ENCODE measurements around the gene TMEM237.

TMEM237 gene

GRCh38 chr2:201574766-201575165 is 68.5 kb downstream of the TMEM237 start:
- TF ChIP-seq, protein P1, sequence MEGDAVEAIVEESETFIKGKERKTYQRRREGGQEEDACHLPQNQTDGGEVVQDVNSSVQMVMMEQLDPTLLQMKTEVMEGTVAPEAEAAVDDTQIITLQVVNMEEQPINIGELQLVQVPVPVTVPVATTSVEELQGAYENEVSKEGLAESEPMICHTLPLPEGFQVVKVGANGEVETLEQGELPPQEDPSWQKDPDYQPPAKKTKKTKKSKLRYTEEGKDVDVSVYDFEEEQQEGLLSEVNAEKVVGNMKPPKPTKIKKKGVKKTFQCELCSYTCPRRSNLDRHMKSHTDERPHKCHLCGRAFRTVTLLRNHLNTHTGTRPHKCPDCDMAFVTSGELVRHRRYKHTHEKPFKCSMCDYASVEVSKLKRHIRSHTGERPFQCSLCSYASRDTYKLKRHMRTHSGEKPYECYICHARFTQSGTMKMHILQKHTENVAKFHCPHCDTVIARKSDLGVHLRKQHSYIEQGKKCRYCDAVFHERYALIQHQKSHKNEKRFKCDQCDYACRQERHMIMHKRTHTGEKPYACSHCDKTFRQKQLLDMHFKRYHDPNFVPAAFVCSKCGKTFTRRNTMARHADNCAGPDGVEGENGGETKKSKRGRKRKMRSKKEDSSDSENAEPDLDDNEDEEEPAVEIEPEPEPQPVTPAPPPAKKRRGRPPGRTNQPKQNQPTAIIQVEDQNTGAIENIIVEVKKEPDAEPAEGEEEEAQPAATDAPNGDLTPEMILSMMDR (IDR thresholded peaks at IDR 0.05; ENCODE audit: low read depth, low read length, missing control alignments) = no peak
- H3K4me3 ChIP-seq (ENCODE audit: low read depth, low read length) = no peak overlapping the region
- no peak for DNase-seq (ENCODE audit: low read depth)

DNA sequence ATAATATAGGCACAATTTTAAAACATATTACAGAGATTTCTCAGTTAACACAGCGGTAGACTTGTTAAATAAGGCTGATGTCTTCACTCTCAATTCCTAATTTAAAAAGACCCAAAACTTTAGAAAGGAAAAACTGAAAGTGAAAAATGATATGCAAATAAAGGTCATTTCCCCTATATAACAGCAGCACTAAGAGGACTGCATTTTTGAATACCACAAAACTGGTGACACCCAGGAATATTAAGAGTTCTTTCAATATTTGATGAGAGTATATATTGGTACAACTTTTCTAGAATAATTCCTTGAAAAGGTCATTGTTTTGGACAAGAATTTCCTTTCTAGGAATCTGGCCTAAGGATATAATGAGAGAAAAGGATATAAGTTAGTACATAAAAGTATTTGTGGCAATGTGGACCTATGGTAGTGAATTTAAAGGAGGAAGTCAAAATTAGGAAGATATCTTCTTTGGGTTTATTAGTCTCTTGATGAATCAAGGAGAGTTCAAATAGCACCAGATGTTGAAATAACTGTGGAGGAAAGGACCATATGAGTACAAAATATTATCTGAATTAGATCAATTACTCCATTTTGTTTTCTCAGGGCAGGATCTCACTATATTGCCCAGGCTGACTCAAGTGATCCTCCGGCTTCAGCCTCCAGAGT is 70.3 kb downstream of the TMEM237 start:
- TF ChIP-seq, protein P1 (IDR thresholded peaks at IDR 0.05; ENCODE audit: low read depth, low read length, missing control alignments) = no peak
- DNase-seq (ENCODE audit: low read depth) = no peak
- no peak overlapping the region for H3K4me3 ChIP-seq (ENCODE audit: low read depth, low read length)
